ENCODE measurements around the gene TEKT1.
"Not testable (repeated sequence)": the region's sequence is repeated elsewhere in the genome, so short reads cannot be mapped to it uniquely, and the experiment has no call there.

DNA sequence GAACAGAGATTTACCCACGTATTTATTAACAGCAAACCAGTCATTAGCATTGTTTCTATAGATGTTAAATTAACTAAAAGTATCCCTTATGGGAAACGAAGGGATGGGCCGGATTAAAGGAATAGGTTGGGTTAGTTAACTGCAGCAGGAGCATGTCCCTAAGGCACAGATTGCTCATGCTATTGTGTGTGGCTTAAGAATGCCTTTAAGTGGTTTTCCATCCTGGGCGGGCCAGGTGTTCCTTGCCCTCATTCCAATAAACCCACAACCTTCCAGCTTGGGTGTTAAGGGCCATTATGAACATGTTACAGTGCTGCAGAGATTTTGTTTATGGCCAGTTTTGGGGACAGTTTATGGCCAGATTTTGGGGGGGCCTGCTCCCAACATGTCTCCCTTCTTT, 43.7 kb upstream of the TEKT1 start:
- TF ChIP-seq, protein P1, sequence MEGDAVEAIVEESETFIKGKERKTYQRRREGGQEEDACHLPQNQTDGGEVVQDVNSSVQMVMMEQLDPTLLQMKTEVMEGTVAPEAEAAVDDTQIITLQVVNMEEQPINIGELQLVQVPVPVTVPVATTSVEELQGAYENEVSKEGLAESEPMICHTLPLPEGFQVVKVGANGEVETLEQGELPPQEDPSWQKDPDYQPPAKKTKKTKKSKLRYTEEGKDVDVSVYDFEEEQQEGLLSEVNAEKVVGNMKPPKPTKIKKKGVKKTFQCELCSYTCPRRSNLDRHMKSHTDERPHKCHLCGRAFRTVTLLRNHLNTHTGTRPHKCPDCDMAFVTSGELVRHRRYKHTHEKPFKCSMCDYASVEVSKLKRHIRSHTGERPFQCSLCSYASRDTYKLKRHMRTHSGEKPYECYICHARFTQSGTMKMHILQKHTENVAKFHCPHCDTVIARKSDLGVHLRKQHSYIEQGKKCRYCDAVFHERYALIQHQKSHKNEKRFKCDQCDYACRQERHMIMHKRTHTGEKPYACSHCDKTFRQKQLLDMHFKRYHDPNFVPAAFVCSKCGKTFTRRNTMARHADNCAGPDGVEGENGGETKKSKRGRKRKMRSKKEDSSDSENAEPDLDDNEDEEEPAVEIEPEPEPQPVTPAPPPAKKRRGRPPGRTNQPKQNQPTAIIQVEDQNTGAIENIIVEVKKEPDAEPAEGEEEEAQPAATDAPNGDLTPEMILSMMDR (tag by site-specific recombination; IDR thresholded peaks at IDR 0.05) = not testable (repeated sequence)
- TF ChIP-seq KLF9 (tag by site-specific recombination; IDR thresholded peaks at IDR 0.05; ENCODE audit: low read depth); ZFP37 (tag by site-specific recombination; IDR thresholded peaks at IDR 0.05); YY1 (tag by site-specific recombination; IDR thresholded peaks at IDR 0.05); ZNF121 (tag by site-specific recombination; IDR thresholded peaks at IDR 0.05); ZNF600 (tag by site-specific recombination; IDR thresholded peaks at IDR 0.05); ZNF211 (tag by site-specific recombination; IDR thresholded peaks at IDR 0.05; ENCODE audit: low read depth); REST (tag by site-specific recombination; IDR thresholded peaks at IDR 0.05); PRDM1 (tag by site-specific recombination; IDR thresholded peaks at IDR 0.05); ZNF239 (tag by site-specific recombination; IDR thresholded peaks at IDR 0.05); PBX3 (CRISPR knock-in tag; IDR thresholded peaks at IDR 0.05): not testable (repeated sequence)

Measured in HEK293 (cell line).